ENCODE results near the gene CYP19A1.

CYP19A1 gene

DNA sequence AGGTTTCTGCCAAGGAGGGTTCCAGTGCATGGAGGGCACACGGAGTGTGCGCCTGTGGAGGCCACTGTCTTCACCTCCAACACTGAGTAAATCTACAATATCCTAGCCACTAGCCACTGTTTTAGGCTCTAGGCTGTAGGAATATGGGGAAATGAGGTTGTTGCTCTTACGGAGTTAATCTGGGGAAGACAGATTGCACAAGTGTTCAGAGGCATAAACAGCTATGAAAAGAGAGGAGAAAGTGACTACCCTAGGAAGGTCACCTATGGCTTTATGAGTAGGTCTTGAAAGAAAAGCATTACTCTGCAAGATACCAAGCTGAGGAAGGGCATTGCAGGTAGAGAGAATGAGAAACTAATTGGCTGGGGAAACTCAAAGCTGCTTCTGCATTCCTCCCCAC is 85.7 kb downstream of the CYP19A1 start:
- TF ChIP-seq CEBPB (IDR thresholded peaks at IDR 0.05) (no peak), RAD21 (IDR thresholded peaks at IDR 0.05; ENCODE audit: low read depth) (no peak), EP300 (IDR thresholded peaks at IDR 0.05; ENCODE audit: borderline replicate concordance) (no peak), NFIC (IDR thresholded peaks at IDR 0.05) (no peak), TCF12 (IDR thresholded peaks at IDR 0.05; ENCODE audit: low read depth) (no peak), EGR1 (IDR thresholded peaks at IDR 0.05) (no peak), FOXM1 (IDR thresholded peaks at IDR 0.05; ENCODE audit: borderline replicate concordance, low read depth) (no peak), YY1 (IDR thresholded peaks at IDR 0.05; ENCODE audit: low read depth) (no peak), CREB1 (IDR thresholded peaks at IDR 0.05; ENCODE audit: low read depth) (no peak), TAF1 (IDR thresholded peaks at IDR 0.05; ENCODE audit: low read depth) (no peak), ZBTB7A (IDR thresholded peaks at IDR 0.05; ENCODE audit: low read depth) (no peak), TEAD4 (IDR thresholded peaks at IDR 0.05) (no peak)
- TF ChIP-seq, protein P1, sequence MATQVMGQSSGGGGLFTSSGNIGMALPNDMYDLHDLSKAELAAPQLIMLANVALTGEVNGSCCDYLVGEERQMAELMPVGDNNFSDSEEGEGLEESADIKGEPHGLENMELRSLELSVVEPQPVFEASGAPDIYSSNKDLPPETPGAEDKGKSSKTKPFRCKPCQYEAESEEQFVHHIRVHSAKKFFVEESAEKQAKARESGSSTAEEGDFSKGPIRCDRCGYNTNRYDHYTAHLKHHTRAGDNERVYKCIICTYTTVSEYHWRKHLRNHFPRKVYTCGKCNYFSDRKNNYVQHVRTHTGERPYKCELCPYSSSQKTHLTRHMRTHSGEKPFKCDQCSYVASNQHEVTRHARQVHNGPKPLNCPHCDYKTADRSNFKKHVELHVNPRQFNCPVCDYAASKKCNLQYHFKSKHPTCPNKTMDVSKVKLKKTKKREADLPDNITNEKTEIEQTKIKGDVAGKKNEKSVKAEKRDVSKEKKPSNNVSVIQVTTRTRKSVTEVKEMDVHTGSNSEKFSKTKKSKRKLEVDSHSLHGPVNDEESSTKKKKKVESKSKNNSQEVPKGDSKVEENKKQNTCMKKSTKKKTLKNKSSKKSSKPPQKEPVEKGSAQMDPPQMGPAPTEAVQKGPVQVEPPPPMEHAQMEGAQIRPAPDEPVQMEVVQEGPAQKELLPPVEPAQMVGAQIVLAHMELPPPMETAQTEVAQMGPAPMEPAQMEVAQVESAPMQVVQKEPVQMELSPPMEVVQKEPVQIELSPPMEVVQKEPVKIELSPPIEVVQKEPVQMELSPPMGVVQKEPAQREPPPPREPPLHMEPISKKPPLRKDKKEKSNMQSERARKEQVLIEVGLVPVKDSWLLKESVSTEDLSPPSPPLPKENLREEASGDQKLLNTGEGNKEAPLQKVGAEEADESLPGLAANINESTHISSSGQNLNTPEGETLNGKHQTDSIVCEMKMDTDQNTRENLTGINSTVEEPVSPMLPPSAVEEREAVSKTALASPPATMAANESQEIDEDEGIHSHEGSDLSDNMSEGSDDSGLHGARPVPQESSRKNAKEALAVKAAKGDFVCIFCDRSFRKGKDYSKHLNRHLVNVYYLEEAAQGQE (IDR thresholded peaks at IDR 0.05; ENCODE audit: low read depth), result no peak
- TF ChIP-seq, protein P2, sequence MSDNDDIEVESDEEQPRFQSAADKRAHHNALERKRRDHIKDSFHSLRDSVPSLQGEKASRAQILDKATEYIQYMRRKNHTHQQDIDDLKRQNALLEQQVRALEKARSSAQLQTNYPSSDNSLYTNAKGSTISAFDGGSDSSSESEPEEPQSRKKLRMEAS (IDR thresholded peaks at IDR 0.05), result no peak
- TF ChIP-seq, protein P3, sequence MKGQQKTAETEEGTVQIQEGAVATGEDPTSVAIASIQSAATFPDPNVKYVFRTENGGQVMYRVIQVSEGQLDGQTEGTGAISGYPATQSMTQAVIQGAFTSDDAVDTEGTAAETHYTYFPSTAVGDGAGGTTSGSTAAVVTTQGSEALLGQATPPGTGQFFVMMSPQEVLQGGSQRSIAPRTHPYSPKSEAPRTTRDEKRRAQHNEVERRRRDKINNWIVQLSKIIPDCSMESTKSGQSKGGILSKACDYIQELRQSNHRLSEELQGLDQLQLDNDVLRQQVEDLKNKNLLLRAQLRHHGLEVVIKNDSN (IDR thresholded peaks at IDR 0.05), result no peak

DNA sequence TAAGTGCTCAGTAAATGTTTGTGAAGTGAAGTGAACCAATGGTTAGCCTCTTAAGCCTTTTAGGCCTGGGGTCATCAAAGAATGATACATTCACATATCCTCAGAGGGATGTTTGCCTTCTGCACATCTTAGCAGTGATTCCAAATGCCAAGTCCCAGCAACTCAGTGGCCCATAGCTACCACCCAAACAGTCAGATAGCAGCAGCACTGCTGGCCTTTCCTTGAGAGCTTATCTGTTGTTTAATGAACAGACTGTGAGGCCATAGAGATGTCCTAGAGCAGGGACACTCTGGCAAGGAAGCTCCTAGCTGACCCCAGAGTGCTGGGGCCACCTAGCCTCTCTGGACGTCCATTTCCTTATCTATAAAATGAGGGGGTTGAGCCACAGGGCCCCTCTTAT is 86.8 kb downstream of the CYP19A1 start:
- TF ChIP-seq RAD21 (IDR thresholded peaks at IDR 0.05; ENCODE audit: low read depth), result no peak
- TF ChIP-seq EP300 (IDR thresholded peaks at IDR 0.05; ENCODE audit: borderline replicate concordance), result no peak
- TF ChIP-seq, protein P2 (IDR thresholded peaks at IDR 0.05), result no peak
- no peak for TF ChIP-seq TCF12 (IDR thresholded peaks at IDR 0.05; ENCODE audit: low read depth)
- TF ChIP-seq EGR1 (IDR thresholded peaks at IDR 0.05), result no peak
- TF ChIP-seq, protein P1 (IDR thresholded peaks at IDR 0.05; ENCODE audit: low read depth), result no peak
- no peak for TF ChIP-seq NFIC (IDR thresholded peaks at IDR 0.05)
- TF ChIP-seq FOXM1 (IDR thresholded peaks at IDR 0.05; ENCODE audit: borderline replicate concordance, low read depth), result no peak
- no peak for TF ChIP-seq ZBTB7A (IDR thresholded peaks at IDR 0.05; ENCODE audit: low read depth)
- TF ChIP-seq YY1 (IDR thresholded peaks at IDR 0.05; ENCODE audit: low read depth), result no peak
- no peak for TF ChIP-seq TAF1 (IDR thresholded peaks at IDR 0.05; ENCODE audit: low read depth)
- no peak for TF ChIP-seq CEBPB (IDR thresholded peaks at IDR 0.05)
- TF ChIP-seq, protein P3 (IDR thresholded peaks at IDR 0.05), result no peak
- TF ChIP-seq CREB1 (IDR thresholded peaks at IDR 0.05; ENCODE audit: low read depth), result no peak

DNA sequence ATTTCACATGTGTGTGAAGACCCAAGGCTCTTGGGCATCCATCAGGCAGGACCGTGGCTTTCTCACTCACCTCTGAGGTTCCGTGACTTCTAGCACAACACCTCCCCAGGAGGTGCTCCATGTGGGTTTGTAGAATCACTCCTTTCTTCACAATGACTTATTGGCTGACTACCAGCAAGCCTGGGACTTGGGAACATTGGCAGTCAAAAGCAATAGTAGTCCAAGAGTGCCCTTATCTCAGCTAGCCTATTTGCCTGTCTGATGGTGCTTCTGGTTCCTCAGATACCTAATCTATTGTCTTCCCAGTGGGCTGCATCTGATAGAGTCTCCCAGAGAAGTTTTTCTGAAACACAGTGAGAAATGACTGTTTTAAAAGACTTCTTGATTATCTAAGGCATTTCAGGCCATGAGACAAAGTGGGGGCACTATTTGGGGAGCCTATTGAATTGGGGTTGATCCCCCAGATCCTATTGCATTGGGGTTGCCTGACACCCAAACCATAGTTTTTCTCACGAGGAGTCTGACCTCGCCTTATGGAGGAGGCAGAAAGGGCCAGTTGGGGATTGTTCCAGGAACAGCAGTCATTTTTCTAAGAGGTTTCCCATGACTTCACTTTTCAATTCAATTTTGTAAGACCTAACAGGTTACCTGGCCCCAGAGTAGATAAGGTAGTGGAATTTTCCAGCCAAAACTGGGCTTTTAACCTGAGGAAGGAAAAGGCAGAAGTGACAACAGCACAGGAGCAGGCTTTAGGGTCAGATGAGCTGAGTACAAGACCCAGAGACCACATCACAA is 88.0 kb downstream of the CYP19A1 start:
- TF ChIP-seq, protein P2 (IDR thresholded peaks at IDR 0.05), result no peak
- no peak for TF ChIP-seq TAF1 (IDR thresholded peaks at IDR 0.05; ENCODE audit: low read depth)
- TF ChIP-seq, protein P3 (IDR thresholded peaks at IDR 0.05), result no peak
- TF ChIP-seq EP300 (IDR thresholded peaks at IDR 0.05; ENCODE audit: borderline replicate concordance), result no peak
- TF ChIP-seq CEBPB (IDR thresholded peaks at IDR 0.05), result no peak
- no peak for TF ChIP-seq FOXM1 (IDR thresholded peaks at IDR 0.05; ENCODE audit: borderline replicate concordance, low read depth)
- TF ChIP-seq NFIC (IDR thresholded peaks at IDR 0.05), result no peak
- TF ChIP-seq ZBTB7A (IDR thresholded peaks at IDR 0.05; ENCODE audit: low read depth), result no peak
- TF ChIP-seq EGR1 (IDR thresholded peaks at IDR 0.05), result no peak
- no peak for TF ChIP-seq RAD21 (IDR thresholded peaks at IDR 0.05; ENCODE audit: low read depth)
- TF ChIP-seq CREB1 (IDR thresholded peaks at IDR 0.05; ENCODE audit: low read depth), result no peak
- TF ChIP-seq TEAD4 (IDR thresholded peaks at IDR 0.05), result no peak
- no peak for TF ChIP-seq TCF12 (IDR thresholded peaks at IDR 0.05; ENCODE audit: low read depth)
- TF ChIP-seq YY1 (IDR thresholded peaks at IDR 0.05; ENCODE audit: low read depth), result no peak
- TF ChIP-seq, protein P1 (IDR thresholded peaks at IDR 0.05; ENCODE audit: low read depth), result no peak
